ENCODE data around the gene IRF2.
A peak's percentile ranks its signal among the peaks of the same experiment; 100 is the strongest.

Gene IRF2

DNA sequence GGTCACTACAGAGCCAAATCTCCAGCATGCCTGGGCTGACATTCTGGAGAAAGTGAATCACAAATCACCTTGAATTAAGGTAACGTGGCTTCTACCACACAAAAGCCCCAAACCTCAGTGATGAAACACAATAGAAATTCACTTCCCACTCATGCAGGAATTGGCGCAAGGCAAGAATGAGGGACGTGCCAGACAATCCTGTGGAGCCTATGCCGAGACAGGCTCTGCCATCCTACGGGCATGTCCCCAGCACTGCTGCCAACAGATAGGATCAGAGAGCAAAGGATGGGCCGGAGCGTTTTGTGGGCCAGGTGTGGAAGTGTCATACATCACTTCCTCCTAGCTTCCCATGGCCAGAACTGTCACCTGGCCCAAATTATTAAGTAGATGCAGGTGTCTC, 118.0 kb downstream of the IRF2 start:
- no peak for DNase-seq (ENCODE audit: low read depth, low spot score)
- ChIA-PET CTCF (no interaction called here), POLR2A (no interaction called here)
- H3K4me3 ChIP-seq (ENCODE audit: low read depth, low read length) = no peak overlapping the region
- TF ChIP-seq, protein P1, sequence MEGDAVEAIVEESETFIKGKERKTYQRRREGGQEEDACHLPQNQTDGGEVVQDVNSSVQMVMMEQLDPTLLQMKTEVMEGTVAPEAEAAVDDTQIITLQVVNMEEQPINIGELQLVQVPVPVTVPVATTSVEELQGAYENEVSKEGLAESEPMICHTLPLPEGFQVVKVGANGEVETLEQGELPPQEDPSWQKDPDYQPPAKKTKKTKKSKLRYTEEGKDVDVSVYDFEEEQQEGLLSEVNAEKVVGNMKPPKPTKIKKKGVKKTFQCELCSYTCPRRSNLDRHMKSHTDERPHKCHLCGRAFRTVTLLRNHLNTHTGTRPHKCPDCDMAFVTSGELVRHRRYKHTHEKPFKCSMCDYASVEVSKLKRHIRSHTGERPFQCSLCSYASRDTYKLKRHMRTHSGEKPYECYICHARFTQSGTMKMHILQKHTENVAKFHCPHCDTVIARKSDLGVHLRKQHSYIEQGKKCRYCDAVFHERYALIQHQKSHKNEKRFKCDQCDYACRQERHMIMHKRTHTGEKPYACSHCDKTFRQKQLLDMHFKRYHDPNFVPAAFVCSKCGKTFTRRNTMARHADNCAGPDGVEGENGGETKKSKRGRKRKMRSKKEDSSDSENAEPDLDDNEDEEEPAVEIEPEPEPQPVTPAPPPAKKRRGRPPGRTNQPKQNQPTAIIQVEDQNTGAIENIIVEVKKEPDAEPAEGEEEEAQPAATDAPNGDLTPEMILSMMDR (IDR thresholded peaks at IDR 0.05; ENCODE audit: insufficient read depth, low read length, missing control alignments) = no peak

DNA sequence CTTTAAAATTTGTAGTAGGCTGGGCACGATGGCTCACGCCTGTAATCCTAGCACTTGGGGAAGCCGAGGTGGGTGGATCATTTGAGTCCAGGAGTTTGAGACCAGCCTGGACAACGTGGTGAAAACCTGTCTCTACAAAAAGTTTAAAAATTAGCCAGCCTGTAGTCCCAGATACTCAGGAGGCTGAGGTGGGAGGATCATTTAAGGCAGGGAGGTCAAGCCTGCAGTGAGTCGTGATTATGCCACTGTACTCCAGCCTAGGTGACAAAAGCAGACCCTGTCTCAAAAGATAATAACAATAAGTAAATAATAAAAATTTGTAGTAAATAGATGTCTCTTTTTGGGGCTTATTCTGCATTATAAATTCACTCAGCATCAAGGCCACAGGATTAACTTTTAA, 118.5 kb downstream of the IRF2 start:
- POLR2A ChIA-PET = no interaction called here
- CTCF ChIA-PET = no interaction called here
- no peak overlapping the region for H3K4me3 ChIP-seq (ENCODE audit: low read depth, low read length)
- TF ChIP-seq, protein P1 (IDR thresholded peaks at IDR 0.05; ENCODE audit: insufficient read depth, low read length, missing control alignments) = no peak
- DNase-seq (ENCODE audit: low read depth, low spot score) = no peak

DNA sequence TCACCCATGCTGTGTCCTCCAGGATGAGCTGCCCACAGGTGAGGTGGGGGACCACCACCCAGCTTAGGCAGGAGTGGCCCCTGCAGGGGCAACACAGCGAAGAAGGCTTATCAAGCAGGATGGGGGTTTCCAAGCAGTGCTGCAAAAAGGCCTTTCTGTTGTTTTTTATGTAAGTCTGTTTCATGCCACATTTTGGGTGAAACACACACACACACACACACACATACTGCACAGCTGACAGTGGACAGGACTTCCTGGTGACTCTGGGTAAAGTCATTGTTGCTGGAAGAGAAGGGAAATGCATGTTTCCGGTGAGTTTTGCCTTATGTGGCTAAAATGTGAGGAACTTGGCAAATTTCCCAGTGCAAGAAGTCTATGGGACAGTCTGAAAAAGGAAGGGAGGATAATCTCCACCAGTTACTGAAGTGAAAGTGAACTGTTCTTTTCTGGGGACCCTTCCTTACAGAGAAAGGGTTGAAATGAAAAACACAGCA, 119.2 kb downstream of the IRF2 start:
- no peak overlapping the region for H3K4me3 ChIP-seq (ENCODE audit: low read depth, low read length)
- DNase-seq (ENCODE audit: low read depth, low spot score) = peak; percentile 40
- CTCF ChIA-PET = no interaction called here
- TF ChIP-seq, protein P1 (IDR thresholded peaks at IDR 0.05; ENCODE audit: insufficient read depth, low read length, missing control alignments) = no peak
- POLR2A ChIA-PET = no interaction called here

DNA sequence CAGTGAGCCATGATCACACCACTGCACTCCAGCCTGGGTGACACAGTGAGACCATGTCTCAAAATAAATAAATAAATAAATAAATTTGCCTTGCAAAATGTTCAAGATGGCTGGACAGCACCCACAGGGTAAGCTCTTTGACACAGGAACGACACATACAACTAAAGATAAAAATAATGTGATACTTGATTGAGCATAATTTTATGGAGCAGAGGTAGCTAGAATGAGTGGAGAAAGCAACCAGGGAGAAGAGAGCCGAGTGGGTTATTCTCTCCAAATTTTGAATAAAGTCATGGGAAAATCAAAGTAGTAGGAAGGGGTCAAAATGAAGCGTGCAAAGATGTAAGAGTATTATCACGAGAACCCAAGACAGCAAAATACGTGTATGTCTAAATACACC, 121.5 kb downstream of the IRF2 start:
- ChIA-PET CTCF (interaction anchor here (1.0 kb wide), 1 partner anchor 47 kb away, joined by 3 read pairs; no protein-coding TSS in a partner anchor), POLR2A (no interaction called here)
- no peak for DNase-seq (ENCODE audit: low read depth, low spot score)
- TF ChIP-seq, protein P1 (IDR thresholded peaks at IDR 0.05; ENCODE audit: insufficient read depth, low read length, missing control alignments) = no peak
- no peak overlapping the region for H3K4me3 ChIP-seq (ENCODE audit: low read depth, low read length)

DNA sequence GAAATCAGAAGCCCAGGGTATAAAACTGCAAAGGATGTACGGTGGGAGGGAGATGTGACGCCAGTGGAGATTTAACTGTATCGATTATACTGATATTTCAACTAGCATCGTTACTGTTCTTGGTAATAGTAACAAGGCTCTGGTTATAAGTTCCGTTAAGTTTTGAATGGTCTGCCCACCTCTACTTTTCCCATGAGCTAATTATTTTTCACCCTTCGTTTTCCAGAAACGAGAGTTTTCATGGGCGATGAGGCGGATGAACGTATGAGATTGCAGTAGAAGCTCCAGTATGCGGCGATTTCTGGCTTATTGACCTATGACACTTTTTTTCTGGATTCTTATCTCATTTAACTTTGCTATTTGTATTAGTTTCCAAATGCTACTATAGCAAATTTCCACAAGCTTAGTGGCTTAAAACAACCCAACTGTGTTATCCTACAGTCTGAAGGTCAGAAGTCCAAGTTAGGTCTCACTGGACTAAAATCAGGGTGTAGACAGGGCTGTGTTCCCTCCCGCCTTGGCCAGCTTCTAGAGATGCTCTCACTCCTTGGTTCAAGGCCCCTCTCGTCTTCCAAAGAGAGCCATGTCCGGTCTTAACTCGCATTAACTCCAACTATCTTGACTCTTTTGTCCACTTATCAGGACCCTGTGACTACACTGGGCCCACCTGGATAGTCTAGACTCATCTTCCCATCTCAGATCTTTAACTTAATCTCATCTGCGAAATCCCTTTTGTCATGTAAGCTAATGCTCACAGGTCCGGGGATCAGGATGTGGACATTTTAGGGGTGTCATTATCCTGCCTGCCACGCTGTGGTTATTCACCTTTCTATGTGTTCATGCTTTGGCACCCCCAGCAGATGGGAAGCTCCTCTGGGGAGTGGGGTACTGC, 122.5 kb downstream of the IRF2 start:
- CTCF ChIA-PET = no interaction called here
- TF ChIP-seq, protein P1 (IDR thresholded peaks at IDR 0.05; ENCODE audit: insufficient read depth, low read length, missing control alignments) = no peak
- POLR2A ChIA-PET = no interaction called here
- no peak overlapping the region for H3K4me3 ChIP-seq (ENCODE audit: low read depth, low read length)
- no peak for DNase-seq (ENCODE audit: low read depth, low spot score)

DNA sequence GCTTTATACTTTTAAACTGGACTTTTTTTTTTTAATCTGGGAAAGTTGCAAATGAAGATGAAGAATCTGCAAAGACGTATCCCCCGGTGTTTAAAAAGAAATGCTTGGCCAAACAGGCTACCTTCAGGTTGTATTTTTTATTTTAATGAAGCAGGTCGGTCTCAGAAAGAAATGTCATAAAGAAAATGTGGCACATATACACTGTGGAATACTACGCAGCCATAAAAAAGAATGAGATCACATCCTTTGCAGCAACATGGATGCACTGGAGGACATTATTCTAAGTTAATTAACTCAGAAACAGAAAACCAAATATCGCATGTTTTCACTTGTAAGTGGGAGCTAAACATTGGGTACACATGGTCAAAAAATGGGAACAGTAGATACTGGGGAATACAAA, 123.4 kb downstream of the IRF2 start:
- no peak overlapping the region for H3K4me3 ChIP-seq (ENCODE audit: low read depth, low read length)
- POLR2A ChIA-PET = no interaction called here
- CTCF ChIA-PET = no interaction called here
- TF ChIP-seq, protein P1 (IDR thresholded peaks at IDR 0.05; ENCODE audit: insufficient read depth, low read length, missing control alignments) = no peak
- DNase-seq (ENCODE audit: low read depth, low spot score) = no peak

All from AG04449 (cell line).